Bronchial epithelial cell (primary cell): Measurements from ENCODE around the gene ZGLP1. TPM values are rescaled to one million over a fixed set of nuclear protein-coding genes. Genes with fewer than 3 reads are reported as not detected.
"Not testable (repeated sequence)": the region's sequence is repeated elsewhere in the genome, so short reads cannot be mapped to it uniquely, and the experiment has no call there.

Experiments
- DNase-seq: peaks from one replicate; pipeline ENCODE4 v3.0.0-alpha.2; 2010; ENCODE audit warnings: low read depth
- FAIRE-seq: peaks from 2 replicates; lab custom pipeline; 2011; peaks lifted over from hg19 to GRCh38; lab: Jason Lieb, UNC
- H3K27me3 ChIP-seq: 2 replicates; pipeline ENCODE4 v1.5.1; 2011; ENCODE audit warnings: low read length; ENCODE audit not compliant: control insufficient read depth, insufficient read depth
- H3K36me3 ChIP-seq: 2 replicates; pipeline ENCODE4 v1.5.1; 2011; ENCODE audit warnings: low read length; ENCODE audit not compliant: control insufficient read depth, insufficient read depth
- H3K4me3 ChIP-seq: 2 replicates; pipeline ENCODE4 v1.5.1; 2011; ENCODE audit warnings: mild to moderate bottlenecking, low read depth, low read length, control low read depth
- total RNA-seq: library from RNA; depleted of rRNA; stranded (reverse); fragments of >200 nt; gene quantifications from 2 replicates; pipeline ENCODE4 v1.2.1, GENCODE V29; 2014
- TF ChIP-seq, protein P1 (sequence below): IDR thresholded peaks from 2 replicates; pipeline ENCODE4 v1.5.1; 2011; ENCODE audit warnings: mild to moderate bottlenecking, moderate library complexity, low read length, control low read depth, inconsistent platforms; ENCODE audit not compliant: insufficient read depth, severe bottlenecking

ZGLP1 gene
- total RNA-seq, 1 donor from 2014 or later: 0.53 TPM

DNA sequence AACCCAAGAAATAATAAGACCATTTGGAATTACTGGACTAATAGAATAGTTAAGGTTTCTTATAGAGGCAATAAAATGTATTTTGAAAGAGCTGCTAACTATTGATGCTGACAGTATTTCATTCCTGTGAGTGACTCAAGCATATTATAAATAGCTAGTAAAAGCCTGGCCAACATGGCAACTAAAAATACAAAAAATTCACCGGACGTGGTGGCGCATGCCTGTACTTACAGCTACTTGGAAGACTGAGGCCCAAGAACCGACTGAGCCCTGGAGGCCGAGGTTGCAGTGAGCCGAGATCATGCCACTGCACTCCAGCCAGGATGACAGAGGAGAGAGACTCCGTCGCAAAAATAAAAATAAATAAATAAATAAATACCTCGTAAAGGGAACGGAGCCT, 35.2 kb upstream of the ZGLP1 start:
- FAIRE-seq (no peak), DNase-seq (no peak)
- Histone ChIP-seq H3K36me3 (no peaks in the 10 kb centered on the region), H3K4me3 (no peak overlapping the region), H3K27me3 (no peaks in the 10 kb centered on the region)
- TF ChIP-seq, protein P1, sequence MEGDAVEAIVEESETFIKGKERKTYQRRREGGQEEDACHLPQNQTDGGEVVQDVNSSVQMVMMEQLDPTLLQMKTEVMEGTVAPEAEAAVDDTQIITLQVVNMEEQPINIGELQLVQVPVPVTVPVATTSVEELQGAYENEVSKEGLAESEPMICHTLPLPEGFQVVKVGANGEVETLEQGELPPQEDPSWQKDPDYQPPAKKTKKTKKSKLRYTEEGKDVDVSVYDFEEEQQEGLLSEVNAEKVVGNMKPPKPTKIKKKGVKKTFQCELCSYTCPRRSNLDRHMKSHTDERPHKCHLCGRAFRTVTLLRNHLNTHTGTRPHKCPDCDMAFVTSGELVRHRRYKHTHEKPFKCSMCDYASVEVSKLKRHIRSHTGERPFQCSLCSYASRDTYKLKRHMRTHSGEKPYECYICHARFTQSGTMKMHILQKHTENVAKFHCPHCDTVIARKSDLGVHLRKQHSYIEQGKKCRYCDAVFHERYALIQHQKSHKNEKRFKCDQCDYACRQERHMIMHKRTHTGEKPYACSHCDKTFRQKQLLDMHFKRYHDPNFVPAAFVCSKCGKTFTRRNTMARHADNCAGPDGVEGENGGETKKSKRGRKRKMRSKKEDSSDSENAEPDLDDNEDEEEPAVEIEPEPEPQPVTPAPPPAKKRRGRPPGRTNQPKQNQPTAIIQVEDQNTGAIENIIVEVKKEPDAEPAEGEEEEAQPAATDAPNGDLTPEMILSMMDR: no peak

DNA sequence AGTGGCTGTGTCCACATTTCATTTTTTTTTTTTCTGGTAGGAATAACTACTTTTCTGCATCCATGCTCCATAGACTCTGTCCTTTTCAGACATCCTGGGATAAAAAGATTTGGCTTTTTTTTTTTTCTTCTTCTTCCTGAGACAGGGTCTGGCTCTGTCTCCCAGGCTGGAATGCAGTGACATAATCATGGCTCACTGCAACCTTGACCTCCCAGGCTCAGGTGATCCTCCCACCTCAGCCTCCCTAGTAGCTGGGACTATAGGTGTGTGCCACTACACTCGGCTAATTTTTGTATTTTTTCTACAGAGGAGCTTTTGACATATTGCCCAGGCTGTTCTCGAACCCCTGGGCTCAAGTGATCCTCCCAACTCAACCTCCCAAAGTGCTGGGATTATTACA, 33.9 kb upstream of the ZGLP1 start:
- Histone ChIP-seq H3K27me3 (no peaks in the 10 kb centered on the region), H3K36me3 (no peaks in the 10 kb centered on the region), H3K4me3 (no peak overlapping the region)
- FAIRE-seq (no peak), DNase-seq (peak; percentile 8)
- TF ChIP-seq, protein P1: no peak

DNA sequence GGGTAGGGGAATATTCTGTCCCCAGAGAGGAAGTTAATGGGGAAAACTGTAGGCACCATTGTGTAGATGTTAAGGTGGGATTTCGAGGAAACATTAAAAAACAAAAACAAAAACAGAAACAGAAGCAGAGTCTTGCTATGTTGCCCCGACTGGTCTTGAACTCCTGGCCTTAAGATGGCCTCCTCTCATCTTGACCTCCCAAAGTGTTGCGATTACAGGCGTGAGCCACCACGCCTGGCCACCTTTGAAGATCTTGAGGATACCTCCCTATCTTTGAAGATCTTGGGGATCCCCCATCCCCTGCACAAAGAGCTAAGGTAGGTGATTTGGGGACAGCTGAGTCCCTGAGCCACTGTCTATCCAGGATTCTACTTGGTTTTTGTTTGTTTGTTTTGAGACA, 30.4 kb upstream of the ZGLP1 start:
- no peak overlapping the region for H3K4me3 ChIP-seq
- H3K27me3 ChIP-seq: no peaks in the 10 kb centered on the region
- FAIRE-seq (no peak), DNase-seq (no peak)
- TF ChIP-seq, protein P1: no peak
- H3K36me3 ChIP-seq: no peaks in the 10 kb centered on the region

DNA sequence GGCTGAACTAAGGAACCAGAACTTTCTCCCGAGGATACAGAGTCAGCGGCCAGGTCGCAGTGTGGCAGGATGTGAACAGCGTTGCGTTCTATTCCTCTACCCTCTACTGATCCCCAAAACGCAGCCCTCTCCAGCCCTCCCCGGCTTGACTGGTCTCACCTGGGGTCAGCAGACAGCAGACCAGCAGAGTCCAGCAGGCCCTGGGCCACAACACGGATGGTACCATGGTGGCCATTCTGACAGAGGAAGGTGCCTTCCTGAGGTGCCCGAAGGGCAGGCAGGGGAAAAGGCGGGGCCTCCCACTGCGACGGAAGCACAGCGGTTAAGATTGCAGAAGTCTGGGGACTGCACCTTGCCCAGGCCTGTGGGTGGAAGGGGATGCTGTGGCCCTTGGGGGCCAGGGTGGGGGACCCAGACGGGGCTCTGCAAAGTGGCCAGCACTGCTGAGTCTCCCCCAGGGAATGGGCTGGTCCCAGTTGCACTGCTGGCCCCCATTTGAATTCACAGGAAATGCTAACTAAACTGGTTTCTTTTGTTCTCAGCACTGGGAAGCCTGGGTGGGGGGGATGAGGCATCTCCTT, 29.9 kb upstream of the ZGLP1 start, which contains the start of gene ICAM3:
Gene ICAM3 (minus strand): TSS at position 245 of the 581 bp plus-strand sequence. CDS start 10 bp downstream, at position 235.
- Histone ChIP-seq H3K27me3 (no peaks in the 10 kb centered on the region), H3K36me3 (no peaks in the 10 kb centered on the region), H3K4me3 (no peak within 1 kb of the TSS)
- DNase-seq (no peak), FAIRE-seq (no peak)
- TF ChIP-seq, protein P1: no peak

DNA sequence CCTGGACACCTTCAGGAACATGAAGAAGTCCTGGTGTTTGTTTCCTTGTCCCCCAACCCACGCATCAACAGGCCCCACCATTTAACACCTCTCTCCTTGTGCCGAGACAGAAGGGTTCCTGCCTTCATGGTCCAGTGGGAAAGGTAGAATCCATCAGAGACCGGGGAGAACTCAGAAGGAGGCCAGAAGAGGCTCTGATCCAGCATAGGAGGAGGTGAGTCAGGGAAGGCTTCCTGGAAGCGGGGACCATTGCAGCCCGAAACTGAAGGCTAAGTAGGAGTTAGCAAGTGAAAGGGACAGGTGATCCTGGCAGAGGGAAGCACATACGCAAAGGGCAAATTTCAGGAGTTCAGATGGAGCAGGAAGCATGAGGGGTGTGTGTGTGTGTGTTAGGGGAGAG, 29.3 kb upstream of the ZGLP1 start:
- H3K4me3 ChIP-seq: no peak overlapping the region
- TF ChIP-seq, protein P1: no peak
- DNase-seq (no peak), FAIRE-seq (no peak)
- H3K27me3 ChIP-seq: no peaks in the 10 kb centered on the region
- no peaks in the 10 kb centered on the region for H3K36me3 ChIP-seq

DNA sequence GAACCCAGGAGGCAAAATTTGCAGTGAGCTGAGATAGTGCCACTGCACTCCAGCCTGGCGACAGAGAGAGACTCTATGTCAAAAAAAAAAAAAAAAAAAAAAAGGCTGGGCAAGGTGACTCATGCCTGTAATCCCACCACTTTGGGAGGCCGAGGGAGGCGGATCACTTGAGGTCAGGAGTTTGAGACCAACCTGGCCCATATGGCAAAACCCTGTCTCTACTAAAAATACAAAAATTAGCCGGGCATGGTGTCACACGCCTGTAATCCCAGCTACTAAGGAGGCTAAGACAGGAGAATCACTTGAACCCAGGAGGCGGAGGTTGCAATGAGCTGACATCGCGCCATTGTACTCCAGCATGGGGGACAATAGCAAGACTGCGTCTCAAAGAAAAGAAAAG, 27.1 kb upstream of the ZGLP1 start:
- not testable (repeated sequence) for DNase-seq, H3K4me3 ChIP-seq, H3K36me3 ChIP-seq, FAIRE-seq, H3K27me3 ChIP-seq
